H1 (cell line): ENCODE results near the gene NAB1. TPM values are rescaled to one million over a fixed set of nuclear protein-coding genes. Genes with fewer than 3 reads are reported as not detected.
"Not testable (repeated sequence)": the region's sequence is repeated elsewhere in the genome, so short reads cannot be mapped to it uniquely, and the experiment has no call there.

Source experiments
- CTCF ChIA-PET: fragments of 300-600 bp; sonication (Branson Sonifier 250); formaldehyde crosslinking; loops from one replicate; lab custom pipeline; 2021; ENCODE audit not compliant: partially characterized antibody; lab: Charles Lee
- POLR2A ChIA-PET: fragments of 300-600 bp; sonication (Branson Sonifier 250); formaldehyde crosslinking; loops from one replicate; lab custom pipeline; 2021; ENCODE audit warnings: inconsistent platforms; ENCODE audit not compliant: partially characterized antibody; lab: Charles Lee
- DNase-seq, 2 experiments: peaks; one replicate each; pipeline versions ENCODE4 v3.0.0 to v3.0.0-alpha.2; 2010 to 2022; ENCODE audit warnings: low spot score in 2 of 2, low read depth in 1 of 2, mixed read lengths in 1 of 2
- FAIRE-seq: peaks from 2 replicates; lab custom pipeline; 2011; peaks lifted over from hg19 to GRCh38; lab: Jason Lieb, UNC
- H2AFZ ChIP-seq: 2 replicates; pipeline ENCODE4 v1.8.1; 2012; ENCODE audit warnings: low read length, inconsistent platforms
- H2AK5ac ChIP-seq: 2 replicates; pipeline ENCODE4 v1.6.1; 2013; ENCODE audit warnings: low read depth, low read length
- H2BK120ac ChIP-seq: replicated peaks from 2 replicates; pipeline ENCODE3; 2013; ENCODE audit warnings: low read depth, low read length, inconsistent platforms
- H2BK12ac ChIP-seq: 2 replicates; pipeline ENCODE4 v1.6.1; 2013; ENCODE audit warnings: low read depth, low read length
- H2BK15ac ChIP-seq: 2 replicates; pipeline ENCODE4 v1.6.1; 2013; ENCODE audit warnings: low read length
- H2BK20ac ChIP-seq: 2 replicates; pipeline ENCODE4 v1.6.1; 2013; ENCODE audit warnings: low read length
- H2BK5ac ChIP-seq: 2 replicates; pipeline ENCODE4 v1.6.1; 2013; ENCODE audit warnings: low read depth, low read length
- H3K14ac ChIP-seq: 2 replicates; pipeline ENCODE4 v1.6.1; 2013; ENCODE audit warnings: inconsistent platforms; ENCODE audit not compliant: insufficient read length
- H3K18ac ChIP-seq: 2 replicates; pipeline ENCODE4 v1.6.1; 2013; ENCODE audit warnings: low read length; ENCODE audit errors: extremely low read depth
- H3K23ac ChIP-seq: 2 replicates; pipeline ENCODE4 v1.6.1; 2013; ENCODE audit warnings: inconsistent platforms; ENCODE audit not compliant: insufficient read length
- H3K23me2 ChIP-seq: 2 replicates; pipeline ENCODE4 v1.6.1; 2013; ENCODE audit warnings: low read depth, low read length
- H3K27ac ChIP-seq: 2 replicates; pipeline ENCODE4 v1.6.1; 2011; ENCODE audit warnings: low read depth, low read length, inconsistent platforms
- H3K27me3 ChIP-seq, 4 experiments: replicated peaks in 1 of 4; 1 replicate in 1 of 4; 2 replicates in 3 of 4; pipeline versions ENCODE4 v1.6.1 to v1.8.1; 2011 to 2013; ENCODE audit warnings: low read length in 3 of 4, mild to moderate bottlenecking in 3 of 4, inconsistent platforms in 2 of 4, mixed read lengths in 2 of 4, moderate library complexity in 1 of 4; ENCODE audit not compliant: control insufficient read depth in 3 of 4, insufficient read depth in 3 of 4; ENCODE audit errors: extremely low read depth in 1 of 4
- H3K36me3 ChIP-seq, 4 experiments: 2 replicates each; pipeline versions ENCODE4 v1.6.1 to v1.8.1; 2011 to 2013; ENCODE audit warnings: mild to moderate bottlenecking in 4 of 4, low read length in 3 of 4, moderate library complexity in 2 of 4, control low read depth in 1 of 4, inconsistent platforms in 1 of 4; ENCODE audit not compliant: insufficient read depth in 4 of 4, control insufficient read depth in 2 of 4
- H3K4ac ChIP-seq: replicated peaks from 2 replicates; pipeline ENCODE3; 2013; ENCODE audit warnings: low read length, low read depth, mixed read lengths, inconsistent platforms; ENCODE audit not compliant: insufficient read length
- H3K4me1 ChIP-seq, 4 experiments: replicated peaks in 1 of 4; 1 replicate in 1 of 4; 2 replicates in 3 of 4; pipeline versions ENCODE4 v1.6.1 to v1.8.1; 2011 to 2013; ENCODE audit warnings: low read length in 3 of 4, inconsistent platforms in 2 of 4, mixed read lengths in 1 of 4; ENCODE audit not compliant: insufficient read depth in 4 of 4, control insufficient read depth in 3 of 4
- H3K4me2 ChIP-seq, 2 experiments: 2 replicates each; pipeline versions ENCODE4 v1.6.1 to v1.8.1; 2011 to 2013; ENCODE audit warnings: low read depth in 2 of 2, low read length in 2 of 2, control low read depth in 1 of 2, inconsistent platforms in 1 of 2, mild to moderate bottlenecking in 1 of 2; ENCODE audit not compliant: insufficient read depth in 1 of 2
- H3K4me3 ChIP-seq, 4 experiments: fragments of 200-600, 300-600 bp in 1 of 4; sonication (generic), shearing (Covaris generic), sonication (Bioruptor Twin) in 1 of 4; 2 replicates each; pipeline versions ENCODE4 v1.5.1 to v1.8.1; 2011 to 2016; ENCODE audit warnings: low read length in 4 of 4, low read depth in 3 of 4, control low read depth in 2 of 4, inconsistent platforms in 2 of 4, mild to moderate bottlenecking in 2 of 4, mixed read lengths in 1 of 4, moderate library complexity in 1 of 4; ENCODE audit not compliant: insufficient read depth in 2 of 4; ENCODE audit errors: extremely low read depth in 1 of 4
- H3K56ac ChIP-seq: replicated peaks from 2 replicates; pipeline ENCODE3; 2013; ENCODE audit warnings: low read depth, mild to moderate bottlenecking, mixed read lengths, low read length, inconsistent platforms; ENCODE audit not compliant: insufficient read length
- H3K79me1 ChIP-seq: 2 replicates; pipeline ENCODE4 v1.6.1; 2013; ENCODE audit warnings: low read depth, low read length, control low read depth
- H3K79me2 ChIP-seq, 2 experiments: 2 replicates each; pipeline versions ENCODE4 v1.6.1 to v1.8.1; 2012 to 2013; ENCODE audit warnings: low read length in 2 of 2, mild to moderate bottlenecking in 2 of 2, inconsistent platforms in 1 of 2; ENCODE audit not compliant: insufficient read depth in 2 of 2, control insufficient read depth in 1 of 2
- H3K9ac ChIP-seq, 4 experiments: replicated peaks in 1 of 4; 1 replicate in 1 of 4; 2 replicates in 3 of 4; pipeline versions ENCODE4 v1.6.1 to v1.8.1; 2011 to 2013; ENCODE audit warnings: low read depth in 3 of 4, low read length in 3 of 4, control low read depth in 2 of 4, mild to moderate bottlenecking in 2 of 4, moderate library complexity in 2 of 4, inconsistent platforms in 1 of 4; ENCODE audit errors: extremely low read depth in 1 of 4
- H3K9me3 ChIP-seq, 2 experiments: 2 replicates each; pipeline versions ENCODE4 v1.6.1 to v1.8.1; 2012 to 2013; ENCODE audit warnings: mild to moderate bottlenecking in 2 of 2, moderate library complexity in 2 of 2, control low read depth in 1 of 2, inconsistent platforms in 1 of 2, low read depth in 1 of 2, low read length in 1 of 2, mixed read lengths in 1 of 2; ENCODE audit not compliant: insufficient read depth in 2 of 2
- H4K20me1 ChIP-seq, 2 experiments: replicated peaks in 1 of 2; 2 replicates each; pipeline versions ENCODE3 to v1.8.1; 2011 to 2013; ENCODE audit warnings: inconsistent platforms in 2 of 2, low read length in 2 of 2, mild to moderate bottlenecking in 1 of 2; ENCODE audit not compliant: insufficient read depth in 2 of 2, control insufficient read depth in 1 of 2
- H4K5ac ChIP-seq: 2 replicates; pipeline ENCODE4 v1.6.1; 2013; ENCODE audit warnings: low read length, low read depth, mixed read lengths, inconsistent platforms; ENCODE audit not compliant: insufficient read length
- H4K8ac ChIP-seq: 2 replicates; pipeline ENCODE4 v1.8.0; 2013; ENCODE audit warnings: mild to moderate bottlenecking, moderate library complexity, low read length, inconsistent platforms; ENCODE audit not compliant: insufficient read depth; ENCODE audit errors: extremely low read depth
- H4K91ac ChIP-seq: replicated peaks from 2 replicates; pipeline ENCODE3; 2013; ENCODE audit warnings: low read length, mixed read lengths, inconsistent platforms; ENCODE audit not compliant: insufficient read length
- WGBS, 2 experiments: shearing (Covaris generic) in 1 of 2; methylation state at CpG; one replicate each; pipeline versions ENCODE4 v1.1.6 to v1.1.7; 2013 to 2015; ENCODE audit warnings: low lambda C conversion rate in 2 of 2, mixed read lengths in 2 of 2, inconsistent platforms in 1 of 2, low coverage in 1 of 2, missing lambda C conversion rate in 1 of 2; ENCODE audit not compliant: insufficient replicate concordance in 2 of 2, insufficient coverage in 1 of 2, insufficient read length in 1 of 2; ENCODE audit errors: extremely low coverage in 1 of 2, missing lambda C conversion rate in 1 of 2; 5-methylcytosine and 5-hydroxymethylcytosine counted together
- polyA plus RNA-seq, 7 experiments: library from polyadenylated mRNA; depleted of rRNA in 3 of 7; stranded (reverse) in 5 of 7; unstranded in 2 of 7; fragments of >200 nt in 5 of 7; fragments of 200-250 nt in 2 of 7; gene quantifications; 1 replicate in 5 of 7; 2 replicates in 1 of 7; 4 replicates in 1 of 7; pipeline versions ENCODE4 v1.2.1 to v1.2.3, GENCODE V29; 2011 to 2013; ENCODE audit warnings: missing spikeins in 2 of 7, mixed read lengths in 2 of 7
- total RNA-seq: library from RNA; stranded (reverse); fragmentation: NEBNext Ultra II Directional; extraction: Animal tissue kit (Norgen Biotek cat#: 25700); gene quantifications from 2 replicates; pipeline ENCODE4 v1.2.1, GENCODE V29; 2021

NAB1 gene
- total and polyA plus RNA-seq, 2 of the 8 experiments (the other 6 are each of a cell fraction or from before 2014, with no cell fraction given): 8.5 to 28.6 TPM

GRCh38 chr2:190608863-190609262, 40.0 kb upstream of the NAB1 start:
- H2AFZ ChIP-seq, H3K27me3 ChIP-seq, H3K79me1 ChIP-seq, H3K23ac ChIP-seq, H3K4ac ChIP-seq, H2BK15ac ChIP-seq, H3K4me3 ChIP-seq, H2BK20ac ChIP-seq, H4K8ac ChIP-seq, H3K4me1 ChIP-seq, H3K56ac ChIP-seq, H3K18ac ChIP-seq, H3K9ac ChIP-seq, H3K27ac ChIP-seq, H2BK120ac ChIP-seq, H2BK12ac ChIP-seq, H2AK5ac ChIP-seq, H4K5ac ChIP-seq, H4K91ac ChIP-seq, H3K23me2 ChIP-seq, H2BK5ac ChIP-seq, POLR2A ChIA-PET, H3K14ac ChIP-seq, H3K4me2 ChIP-seq, H3K9me3 ChIP-seq, H4K20me1 ChIP-seq, H3K36me3 ChIP-seq, CTCF ChIA-PET, FAIRE-seq, DNase-seq, H3K79me2 ChIP-seq: not testable (repeated sequence)
- WGBS, 2 experiments: 91% methylated on average over 3 of the region's 3 CpGs; no CpG with 5 or more reads in 1 of the 2 experiments

GRCh38 chr2:190609397-190609796, 39.5 kb upstream of the NAB1 start:
- H3K27ac ChIP-seq, H2BK5ac ChIP-seq, H3K4me2 ChIP-seq, POLR2A ChIA-PET, FAIRE-seq, H3K79me2 ChIP-seq, H2AK5ac ChIP-seq, H3K4me3 ChIP-seq, H3K4ac ChIP-seq, H3K9me3 ChIP-seq, H4K20me1 ChIP-seq, H2BK15ac ChIP-seq, H4K8ac ChIP-seq, CTCF ChIA-PET, H3K4me1 ChIP-seq, H3K23me2 ChIP-seq, H4K91ac ChIP-seq, H3K9ac ChIP-seq, H2BK120ac ChIP-seq, DNase-seq, H2AFZ ChIP-seq, H3K36me3 ChIP-seq, H2BK20ac ChIP-seq, H3K23ac ChIP-seq, H4K5ac ChIP-seq, H3K56ac ChIP-seq, H3K14ac ChIP-seq, H3K79me1 ChIP-seq, H2BK12ac ChIP-seq, H3K18ac ChIP-seq, H3K27me3 ChIP-seq: not testable (repeated sequence)
- 93% methylated on average over 1 of the region's 1 CpG; no CpG with 5 or more reads in 1 of the 2 experiments for WGBS, 2 experiments
